A673 (cell line): ENCODE results near the gene SRGAP2C. TPM values are rescaled to one million over a fixed set of nuclear protein-coding genes. Genes with fewer than 3 reads are reported as not detected.
"Not testable (repeated sequence)": the region's sequence is repeated elsewhere in the genome, so short reads cannot be mapped to it uniquely, and the experiment has no call there.

Experiments
- BruUV-seq: library from RNA; stranded (reverse); fragments of 400-500 nt; replicated peaks from 2 replicates; lab custom pipeline; 2021; lab: Mats Ljungman, UMichigan
- CTCF ChIA-PET: fragments of 300-600 bp; sonication (Branson Sonifier 250); formaldehyde crosslinking; loops from one replicate; lab custom pipeline; 2022; ENCODE audit warnings: antibody characterized with exemption; lab: Charles Lee
- POLR2A ChIA-PET: fragments of 300-600 bp; sonication (Branson Sonifier 250); formaldehyde crosslinking; loops from one replicate; lab custom pipeline; 2022; ENCODE audit warnings: antibody characterized with exemption; ENCODE audit not compliant: low non-redundant PET; lab: Charles Lee
- DNase-seq: peaks from one replicate; pipeline ENCODE4 v3.0.0-alpha.2; 2015; ENCODE audit warnings: low spot score
- H3K27ac ChIP-seq: fragments of 200-600 bp; sonication (generic); 2 replicates; pipeline ENCODE4 v1.5.1; 2016; ENCODE audit warnings: mixed run types, low read depth, mild to moderate bottlenecking, mixed read lengths, antibody characterized with exemption, low read length; ENCODE audit not compliant: poor library complexity, severe bottlenecking
- H3K27me3 ChIP-seq: fragments of 200-600 bp; sonication (generic); replicated peaks from 2 replicates; pipeline ENCODE4 v1.6.1; 2017; ENCODE audit warnings: mixed run types, low read depth, mild to moderate bottlenecking, mixed read lengths, antibody characterized with exemption, low read length; ENCODE audit not compliant: insufficient read depth, poor library complexity
- H3K36me3 ChIP-seq: fragments of 200-600 bp; sonication (generic); 2 replicates; pipeline ENCODE4 v1.6.1; 2016; ENCODE audit warnings: mixed run types, mild to moderate bottlenecking, mixed read lengths, antibody characterized with exemption, low read length; ENCODE audit not compliant: insufficient read depth, poor library complexity, severe bottlenecking
- H3K4me1 ChIP-seq: fragments of 200-600 bp; sonication (generic); 2 replicates; pipeline ENCODE4 v1.6.1; 2017; ENCODE audit warnings: mixed run types, mild to moderate bottlenecking, mixed read lengths, antibody characterized with exemption, low read length; ENCODE audit not compliant: insufficient read depth, poor library complexity, severe bottlenecking
- H3K4me3 ChIP-seq: fragments of 200-600 bp; sonication (generic); 2 replicates; pipeline ENCODE4 v1.5.1; 2016; ENCODE audit warnings: low read depth, mixed run types, mild to moderate bottlenecking, mixed read lengths, low read length; ENCODE audit not compliant: poor library complexity, severe bottlenecking
- H3K9me3 ChIP-seq: fragments of 200-600 bp; sonication (generic); 2 replicates; pipeline ENCODE4 v1.6.1; 2016; ENCODE audit warnings: mixed run types, low read depth, mild to moderate bottlenecking, mixed read lengths, antibody characterized with exemption, low read length; ENCODE audit not compliant: poor library complexity, severe bottlenecking
- intact Hi-C: fragments of 100-400 bp; cut with micrococcal nuclease; formaldehyde crosslinking; loops from one replicate; pipeline ENCODE4 v1.10.0; 2022; ENCODE audit not compliant: unreplicated experiment
- total RNA-seq: library from RNA; stranded (reverse); gene quantifications from 2 replicates; pipeline ENCODE4 v1.2.3, GENCODE V29; 2021

SRGAP2C gene
- total RNA-seq, 1 experiment from 2014 or later: 47.8 TPM

DNA sequence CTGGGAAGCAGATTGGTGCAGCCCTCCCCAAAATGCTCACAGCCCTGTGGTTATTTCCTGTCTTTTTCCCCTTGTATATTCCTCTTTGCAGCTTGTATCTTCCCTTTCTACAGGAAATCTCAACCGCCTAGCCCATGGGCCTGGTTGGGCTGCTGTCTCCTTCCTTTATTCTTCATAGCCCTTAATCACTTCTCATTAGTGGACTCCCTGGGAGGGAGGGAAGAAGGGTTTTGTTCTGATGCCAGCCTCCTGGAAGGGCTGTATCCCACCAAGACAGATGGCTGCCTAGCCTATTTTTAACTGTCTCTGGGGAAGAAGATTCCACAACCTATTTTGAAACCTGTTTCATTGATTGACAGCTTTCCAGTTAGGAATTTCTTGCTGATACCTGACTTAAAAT, 31.9 kb downstream of the SRGAP2C start:
- H3K9me3 ChIP-seq, POLR2A ChIA-PET, H3K36me3 ChIP-seq, intact Hi-C loops, BruUV-seq, DNase-seq, H3K27ac ChIP-seq, H3K4me3 ChIP-seq, H3K27me3 ChIP-seq, H3K4me1 ChIP-seq, CTCF ChIA-PET: not testable (repeated sequence)

DNA sequence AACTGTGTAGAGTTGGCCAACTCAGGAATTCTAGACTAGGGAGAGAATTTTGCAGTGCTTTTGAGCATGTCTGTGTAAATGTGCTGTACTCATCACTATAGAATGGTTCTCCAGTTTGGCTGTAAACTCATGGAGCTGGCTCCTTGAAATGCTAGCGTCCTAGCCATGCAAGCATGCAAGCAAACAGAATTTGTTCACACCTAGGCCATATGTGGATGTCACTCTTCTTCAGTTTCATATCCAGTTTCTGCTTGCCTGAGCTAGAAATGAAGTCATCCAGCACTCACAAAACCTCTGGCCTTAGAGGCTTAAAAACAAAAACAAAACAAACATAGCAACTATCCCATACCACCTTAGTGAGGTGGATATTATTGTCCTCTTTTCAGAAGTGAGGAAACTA, 37.0 kb downstream of the SRGAP2C start:
- DNase-seq, H3K36me3 ChIP-seq, intact Hi-C loops, H3K27me3 ChIP-seq, H3K4me3 ChIP-seq, POLR2A ChIA-PET, H3K27ac ChIP-seq, H3K4me1 ChIP-seq, CTCF ChIA-PET, BruUV-seq, H3K9me3 ChIP-seq: not testable (repeated sequence)

DNA sequence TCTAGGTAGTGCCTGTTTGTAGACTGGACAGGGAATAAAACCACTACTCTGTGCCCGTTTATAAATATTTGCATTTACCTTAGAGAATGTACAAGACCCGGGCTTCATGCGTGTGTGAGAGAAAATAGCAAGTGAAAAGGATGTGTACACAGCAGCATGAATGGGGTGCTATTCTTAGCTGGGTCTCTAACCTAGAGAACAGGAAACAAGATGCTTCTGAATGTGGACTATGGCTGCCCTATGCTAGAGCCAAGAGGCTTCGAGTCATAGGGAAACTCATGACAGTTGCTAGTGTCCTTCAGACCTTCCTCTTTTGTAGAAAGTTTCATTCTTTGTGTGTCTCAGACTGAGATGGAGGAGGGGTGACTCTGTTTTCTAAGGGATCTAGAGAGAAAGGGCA, 39.9 kb downstream of the SRGAP2C start:
- H3K27me3 ChIP-seq, H3K4me1 ChIP-seq, POLR2A ChIA-PET, intact Hi-C loops, H3K9me3 ChIP-seq, H3K36me3 ChIP-seq, CTCF ChIA-PET, DNase-seq, H3K27ac ChIP-seq, BruUV-seq, H3K4me3 ChIP-seq: not testable (repeated sequence)

DNA sequence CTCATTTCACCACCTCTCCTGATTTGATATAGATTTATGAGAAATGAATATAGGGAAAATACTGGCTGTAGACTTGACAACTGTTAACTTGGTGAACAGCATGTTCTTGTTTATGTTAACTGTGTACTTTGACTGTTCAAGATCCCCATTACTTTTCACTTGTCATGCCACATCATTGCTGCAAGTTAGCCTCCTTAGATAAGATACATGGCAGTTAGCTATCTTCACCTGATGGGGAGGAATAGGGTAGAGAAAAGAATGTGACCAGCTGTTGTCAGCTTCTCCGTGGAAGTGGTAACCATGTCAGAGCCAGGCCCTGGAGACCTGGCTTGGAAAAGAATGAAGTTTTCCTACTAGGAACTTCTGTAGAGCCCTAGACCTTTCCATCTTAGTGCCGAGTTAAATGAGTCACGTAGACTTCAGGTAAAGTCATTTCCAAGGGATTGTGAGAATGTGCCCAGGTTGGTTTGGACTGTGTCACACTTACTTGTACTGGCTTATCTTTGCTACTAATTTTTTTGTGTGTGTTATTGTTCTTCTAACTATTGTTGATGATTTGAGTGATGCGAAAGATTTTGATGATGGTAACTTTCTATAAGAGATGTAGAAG, 41.6 kb downstream of the SRGAP2C start:
- intact Hi-C loops, H3K27me3 ChIP-seq, DNase-seq, CTCF ChIA-PET, BruUV-seq, H3K36me3 ChIP-seq, H3K4me1 ChIP-seq, H3K27ac ChIP-seq, H3K4me3 ChIP-seq, POLR2A ChIA-PET, H3K9me3 ChIP-seq: not testable (repeated sequence)

DNA sequence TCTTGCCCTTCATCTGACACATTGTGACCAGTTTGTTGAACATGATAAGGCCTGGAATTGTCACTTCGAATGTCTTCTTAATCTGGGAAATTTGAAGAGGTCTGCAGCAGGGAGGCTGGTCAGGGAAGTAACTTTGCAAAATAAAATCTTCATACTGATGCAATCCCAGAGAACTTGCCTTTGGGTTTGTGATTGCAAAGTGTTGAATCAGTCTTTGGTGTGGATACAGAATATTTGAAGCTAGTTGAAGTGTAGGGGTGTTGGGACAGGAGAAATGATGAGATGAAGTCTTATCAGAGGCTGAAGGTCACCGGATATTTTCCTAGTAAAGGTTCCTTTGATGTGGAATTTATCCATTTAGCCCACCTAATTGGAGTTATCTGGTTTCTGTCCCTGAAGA, 42.1 kb downstream of the SRGAP2C start:
- BruUV-seq, H3K27me3 ChIP-seq, DNase-seq, H3K4me3 ChIP-seq, H3K36me3 ChIP-seq, intact Hi-C loops, H3K27ac ChIP-seq, POLR2A ChIA-PET, H3K9me3 ChIP-seq, H3K4me1 ChIP-seq, CTCF ChIA-PET: not testable (repeated sequence)

DNA sequence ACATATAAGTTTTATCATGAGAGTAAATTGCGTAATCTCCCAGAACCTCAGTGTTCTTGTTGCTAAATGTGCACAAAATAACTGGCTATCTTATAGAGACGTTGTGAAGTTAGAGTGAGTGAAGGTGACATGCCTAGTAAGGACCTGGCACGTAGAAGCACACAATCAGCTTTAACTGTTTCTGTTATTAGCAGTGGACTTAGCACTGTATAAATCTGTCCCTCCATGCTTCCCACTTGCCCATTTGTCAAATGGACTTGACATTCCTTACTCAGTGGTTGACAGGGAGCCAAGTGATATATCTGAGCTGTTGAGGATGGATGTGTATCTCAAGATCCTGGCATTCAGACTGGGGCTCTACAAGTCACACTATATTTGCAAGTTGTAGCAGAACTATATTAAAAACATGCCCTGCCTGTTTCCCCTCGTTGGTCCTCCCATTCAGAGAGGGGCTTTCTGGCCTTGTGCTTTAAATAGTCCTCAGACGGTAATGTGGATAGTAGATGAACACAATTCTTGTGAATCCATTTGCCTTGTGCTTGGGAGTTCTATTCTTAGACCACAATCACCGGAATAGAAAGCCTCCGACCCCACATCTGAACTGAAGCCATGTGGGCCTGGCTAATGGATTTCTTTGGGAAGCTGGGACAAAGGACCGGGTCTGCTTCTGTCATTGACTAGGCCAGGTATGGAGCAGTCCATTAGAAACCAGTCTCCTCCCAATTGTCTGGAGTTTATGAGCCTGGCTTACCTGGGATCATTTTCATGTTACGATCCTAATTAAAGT, 43.0 kb downstream of the SRGAP2C start:
- intact Hi-C loops: not testable (repeated sequence)

DNA sequence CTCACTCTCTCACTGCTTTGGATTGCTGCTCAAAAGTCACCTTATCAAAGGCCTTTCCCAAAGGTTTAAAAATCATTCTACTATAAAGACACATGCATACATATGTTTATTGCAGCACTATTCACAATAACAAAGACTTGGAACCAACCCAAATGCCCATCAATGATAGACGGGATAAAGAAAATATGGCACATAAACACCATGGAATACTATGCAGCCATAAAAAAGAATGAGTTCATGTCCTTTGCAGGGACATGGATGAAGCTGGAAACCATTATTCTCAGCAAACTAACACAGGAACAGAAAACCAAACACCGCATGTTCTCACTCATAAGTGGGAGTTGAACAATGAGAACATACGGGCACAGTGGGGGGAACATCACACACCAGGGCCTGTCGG, 45.9 kb downstream of the SRGAP2C start:
- POLR2A ChIA-PET, CTCF ChIA-PET, intact Hi-C loops, H3K4me1 ChIP-seq, H3K4me3 ChIP-seq, H3K27me3 ChIP-seq, H3K27ac ChIP-seq, H3K36me3 ChIP-seq, H3K9me3 ChIP-seq, DNase-seq, BruUV-seq: not testable (repeated sequence)

More for the DNA sequence above, 43.0 kb downstream of the SRGAP2C start:
- H3K27me3 ChIP-seq, POLR2A ChIA-PET, H3K4me1 ChIP-seq, H3K36me3 ChIP-seq, H3K9me3 ChIP-seq, DNase-seq, BruUV-seq, H3K27ac ChIP-seq, CTCF ChIA-PET, H3K4me3 ChIP-seq: not testable (repeated sequence)
